CD4-positive, alpha-beta T cell treated with Interferon alpha-2 for 1 hour (primary cell): ENCODE results near the gene HOXA5.

Experiments used
- DNase-seq, 2 donors: peaks; one replicate each; pipeline ENCODE4 v3.0.0-alpha.2; 2020 to 2022

Gene HOXA5

GRCh38 chr7:27143023-27143949 lies at the start of gene HOXA5:
Gene HOXA5 (minus strand): TSS chr7:27143681. CDS start chr7:27143607, 74 bp downstream.
- peak in 1 of 2 donors; percentile 52 for DNase-seq

- no peak for DNase-seq
These were observed 49.3 kb upstream of the HOXA5 start for GRCh38 chr7:27192546-27193334.

DNA sequence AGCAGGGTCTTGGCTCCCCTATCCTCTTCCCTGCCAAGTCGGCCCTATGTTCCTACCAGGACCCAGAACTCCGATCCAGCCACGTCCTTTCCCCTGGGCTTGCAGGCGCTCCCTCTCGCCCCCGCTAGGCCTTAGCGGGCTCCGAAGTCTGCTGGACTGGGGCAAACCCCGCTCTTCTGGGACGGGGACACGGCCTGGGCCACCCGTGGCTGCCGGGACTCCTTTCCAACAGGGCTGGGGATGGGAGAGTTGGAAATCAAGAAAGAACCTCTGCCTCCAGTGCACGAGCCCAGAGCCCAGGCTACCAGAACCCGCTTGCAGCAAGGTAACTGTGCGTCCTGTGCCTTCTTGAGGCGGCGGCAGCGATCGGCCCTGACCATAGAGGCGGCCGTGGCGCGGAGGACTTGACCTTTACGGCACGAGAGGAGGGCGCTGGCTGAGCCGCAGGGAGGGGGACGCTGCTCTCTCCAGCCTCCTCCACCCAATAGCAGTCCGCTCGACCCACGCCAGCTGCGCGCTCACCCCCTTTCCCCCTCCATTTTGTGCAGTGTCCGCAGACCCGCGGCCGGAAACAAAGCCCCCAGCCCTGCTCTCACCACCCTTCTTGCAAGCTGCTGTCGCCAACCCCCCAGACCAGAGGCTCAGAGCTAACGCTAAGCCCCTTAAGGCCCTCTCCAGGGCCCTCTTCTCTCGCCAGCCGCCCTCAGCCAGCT lies 48.5 kb upstream of the HOXA5 start:
- DNase-seq = no peak

- DNase-seq = no peak
These were observed 47.8 kb upstream of the HOXA5 start for GRCh38 chr7:27191161-27191731.

- DNase-seq = no peak
These were observed 46.7 kb upstream of the HOXA5 start for GRCh38 chr7:27189997-27190748.

GRCh38 chr7:27189295-27189996 lies 46.0 kb upstream of the HOXA5 start:
- no peak for DNase-seq

GRCh38 chr7:27188386-27189294 lies 45.2 kb upstream of the HOXA5 start:
- peak in 1 of 2 donors; percentile 33 for DNase-seq

DNA sequence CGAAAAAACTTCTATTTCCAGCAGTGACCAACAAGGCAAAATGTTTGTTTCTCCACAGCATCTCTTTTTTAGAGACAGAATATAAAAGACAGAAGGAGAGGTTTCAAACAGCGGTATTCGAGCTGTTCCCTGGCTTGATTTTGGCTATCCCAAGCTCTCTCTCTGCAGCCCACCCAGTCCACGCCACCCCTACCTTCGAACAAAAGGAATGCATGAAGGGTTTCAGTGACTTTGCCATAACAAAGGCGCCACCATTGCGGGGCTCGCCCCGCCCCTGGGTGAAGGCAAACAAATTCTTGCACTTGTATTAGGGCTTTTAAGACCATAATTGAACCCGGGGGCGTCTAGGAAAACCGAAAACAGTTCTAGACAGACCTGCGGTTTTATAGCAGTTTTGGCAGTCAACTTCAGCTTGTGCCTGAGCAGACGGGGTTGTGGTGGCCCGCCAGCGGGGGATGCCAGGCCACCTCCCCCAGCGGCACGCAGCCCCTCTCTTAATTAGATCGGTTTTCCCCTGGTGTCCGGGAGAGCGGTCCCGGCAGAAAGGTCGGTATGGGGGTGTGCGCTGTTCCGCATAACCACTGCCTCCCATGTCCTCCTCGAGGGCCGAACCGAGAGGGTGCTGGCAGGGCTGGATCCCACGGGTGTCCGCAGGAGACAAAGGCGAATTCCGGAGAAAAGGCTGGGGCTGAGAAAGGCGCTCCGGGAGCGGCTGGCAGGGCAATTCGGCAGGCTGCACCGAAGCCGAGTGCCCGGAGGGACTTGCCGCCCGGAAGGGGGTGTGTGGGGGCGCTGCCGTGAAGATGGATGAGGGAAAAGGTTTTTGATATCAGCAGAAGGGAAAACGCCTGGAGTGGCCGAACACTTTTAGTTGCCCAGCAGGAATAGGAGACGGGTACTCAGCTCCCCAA lies 44.2 kb upstream of the HOXA5 start:
- DNase-seq = no peak

- DNase-seq = no peak
These were observed 43.4 kb upstream of the HOXA5 start for GRCh38 chr7:27186668-27187474.

DNA sequence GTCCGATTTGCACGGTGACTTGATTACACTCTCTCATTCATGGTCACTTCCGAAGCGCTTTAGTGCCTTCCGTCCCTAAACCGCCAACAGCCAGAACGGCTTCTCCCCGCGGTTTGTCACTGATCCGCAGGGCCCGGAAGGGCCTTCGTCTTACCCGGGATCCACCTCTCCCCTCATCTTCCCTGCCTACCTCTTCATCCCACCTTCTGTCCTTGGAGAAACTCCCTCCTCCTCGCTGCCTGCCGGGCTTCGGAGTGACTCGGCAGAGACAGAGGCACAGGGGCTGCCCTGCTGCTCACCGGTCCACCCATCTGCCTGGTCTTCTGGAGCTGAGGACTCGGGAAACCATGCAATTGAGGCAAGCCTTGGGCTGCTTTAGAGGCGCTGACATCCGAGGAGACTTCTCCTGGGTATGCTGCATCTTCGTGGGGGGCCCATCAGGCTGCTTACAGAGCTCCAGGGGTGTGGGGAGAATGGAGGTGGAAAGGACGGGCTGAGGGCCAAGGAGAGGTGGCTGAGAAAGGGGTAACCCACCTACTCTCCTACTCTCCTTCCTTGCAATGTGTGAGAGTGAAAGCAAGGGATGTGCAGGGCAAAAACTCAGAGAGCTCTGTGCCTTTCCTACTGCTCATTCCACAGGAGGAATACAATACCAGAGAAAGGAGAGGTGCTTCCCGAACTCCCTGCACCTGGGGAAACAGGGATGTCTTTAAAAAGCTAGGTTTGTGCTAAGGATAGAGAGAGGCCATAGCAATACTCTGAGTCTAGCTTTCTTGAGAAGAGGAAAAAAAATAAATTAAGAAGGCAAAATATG lies 42.6 kb upstream of the HOXA5 start:
- DNase-seq = no peak

- no peak for DNase-seq
These were observed 41.8 kb upstream of the HOXA5 start, which contains the start of gene HOXA11 for GRCh38 chr7:27185013-27185853. Gene HOXA11 (minus strand): TSS chr7:27185232. CDS start chr7:27185144, 88 bp downstream.

- no peak for DNase-seq
These were observed 41.0 kb upstream of the HOXA5 start for GRCh38 chr7:27184337-27185012.

- no peak for DNase-seq
These were observed 40.3 kb upstream of the HOXA5 start for GRCh38 chr7:27183682-27184336.

GRCh38 chr7:27182861-27183681 lies 39.6 kb upstream of the HOXA5 start:
- DNase-seq = no peak
